ENCODE data around the gene HEXD.

HEXD gene

GRCh38 chr17:82382933-82383255 is 35.3 kb upstream of the HEXD start:
- no peak for DNase-seq

DNA sequence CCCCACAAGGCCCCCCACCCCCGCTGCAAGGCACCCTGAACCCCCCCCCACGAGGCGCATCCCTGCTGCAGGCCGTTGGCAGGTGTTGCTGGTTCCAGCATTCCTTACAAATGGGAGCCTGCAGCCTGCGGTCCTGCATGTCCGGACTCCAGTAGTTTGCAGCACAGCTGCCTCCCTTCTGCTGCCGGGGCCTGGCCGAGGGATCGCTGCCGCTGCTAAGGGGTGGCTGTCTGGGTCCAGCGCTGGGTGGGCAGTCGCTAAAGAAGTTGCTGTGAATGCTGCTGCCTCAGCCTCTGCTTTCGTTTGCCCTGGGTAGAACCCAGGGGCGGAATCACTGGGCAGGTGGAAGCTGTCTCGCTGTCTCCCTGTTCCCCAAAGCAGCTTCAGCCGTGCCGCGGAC is 34.7 kb upstream of the HEXD start:
- no peak for DNase-seq

DNA sequence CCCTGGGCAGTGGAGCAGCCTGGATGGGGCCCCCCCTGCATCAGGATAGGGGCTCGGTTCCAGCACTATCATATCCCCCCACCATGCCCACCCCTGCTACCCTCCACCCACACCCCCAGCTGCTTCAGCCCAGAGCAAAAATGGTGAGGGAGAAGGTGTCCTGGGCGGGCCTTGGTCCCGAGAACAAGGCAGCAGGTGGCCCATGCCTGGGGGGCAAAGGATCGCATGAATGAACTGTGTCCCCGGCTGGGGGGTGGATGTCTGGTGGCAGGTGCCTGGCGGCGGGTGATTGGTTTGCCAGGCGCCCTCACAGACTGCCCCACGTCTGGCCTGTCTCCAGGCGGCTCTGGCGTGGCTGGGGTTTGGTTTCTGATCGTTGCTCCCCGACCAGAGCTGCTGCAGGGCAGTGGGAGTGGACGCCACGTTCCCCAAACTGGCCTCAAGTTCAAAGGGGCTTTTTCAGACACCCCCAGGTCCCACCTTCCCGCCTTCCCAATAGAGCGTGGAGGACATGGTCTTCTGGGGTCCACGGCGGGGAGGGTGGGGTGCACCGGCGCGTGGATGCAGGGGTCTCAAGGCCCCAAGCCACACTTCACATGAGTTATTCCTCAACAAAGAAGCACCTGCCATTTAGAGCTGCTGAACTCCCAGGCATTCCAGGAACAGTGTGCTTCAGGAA is 34.0 kb upstream of the HEXD start:
- DNase-seq, result no peak

GRCh38 chr17:82384730-82385481 is 33.2 kb upstream of the HEXD start:
- no peak for DNase-seq

DNA sequence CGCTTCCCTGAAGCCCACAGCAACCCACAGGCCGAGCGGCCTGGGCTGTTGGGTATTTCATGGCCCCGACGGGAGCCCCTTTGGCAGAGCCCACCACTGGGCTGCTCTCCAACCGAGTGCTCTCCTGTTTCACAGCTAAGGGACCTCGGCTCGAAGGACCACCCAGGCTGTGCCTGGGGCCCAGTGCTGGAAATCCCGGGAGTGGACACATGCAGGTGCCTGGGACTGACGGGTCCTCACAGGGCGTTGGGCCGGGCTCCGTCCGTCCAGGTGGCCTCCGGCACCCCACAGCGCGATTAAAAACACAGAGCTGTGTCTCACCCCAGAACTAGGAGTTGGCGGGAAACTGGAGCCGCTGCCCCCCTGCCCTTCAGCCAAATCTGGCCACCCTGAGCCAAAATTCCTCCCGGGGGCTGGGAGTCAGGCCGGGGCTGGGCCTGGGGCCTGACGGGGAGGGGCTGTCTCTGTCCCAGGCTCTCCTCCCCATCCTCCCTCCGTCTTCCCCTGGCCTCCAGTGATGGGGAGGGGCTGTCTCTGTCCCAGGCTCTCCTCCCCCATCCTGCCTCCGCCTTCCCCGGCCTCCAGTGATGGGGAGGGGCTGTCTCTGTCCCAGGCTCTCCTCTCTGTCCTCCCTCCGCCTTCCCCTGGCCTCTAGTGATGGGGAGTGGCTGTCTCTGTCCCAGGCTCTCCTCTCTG is 32.4 kb upstream of the HEXD start:
- DNase-seq, result no peak

DNA sequence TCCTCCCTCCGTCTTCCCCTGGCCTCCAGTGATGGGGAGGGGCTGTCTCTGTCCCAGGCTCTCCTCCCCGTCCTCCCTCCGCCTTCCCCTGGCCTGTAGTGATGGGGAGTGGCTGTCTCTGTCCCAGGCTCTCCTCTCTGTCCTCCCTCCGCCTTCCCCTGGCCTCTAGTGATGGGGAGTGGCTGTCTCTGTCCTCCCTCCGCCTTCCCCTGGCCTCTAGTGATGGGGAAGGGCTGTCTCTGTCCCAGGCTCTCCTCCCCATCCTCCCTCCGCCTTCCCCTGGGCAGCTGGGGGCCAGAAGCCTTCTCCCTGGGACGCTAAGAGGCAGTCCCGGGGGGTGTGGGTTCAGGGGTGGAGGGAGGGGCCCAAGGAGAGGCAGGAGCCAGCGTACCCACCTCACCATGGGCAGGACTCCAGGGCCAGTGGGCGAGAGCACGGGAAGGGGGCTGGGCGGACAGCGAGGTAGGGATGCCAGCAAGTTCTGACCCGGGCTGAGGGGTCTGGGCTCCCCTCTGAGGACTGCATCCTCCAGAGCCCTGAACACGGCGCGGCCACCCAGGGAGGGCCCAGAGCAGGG is 31.8 kb upstream of the HEXD start:
- no peak for DNase-seq

- no peak for DNase-seq
Measured at GRCh38 chr17:82386881-82387704, 31.1 kb upstream of the HEXD start.

GRCh38 chr17:82387705-82388106 is 30.4 kb upstream of the HEXD start:
- no peak for DNase-seq

DNA sequence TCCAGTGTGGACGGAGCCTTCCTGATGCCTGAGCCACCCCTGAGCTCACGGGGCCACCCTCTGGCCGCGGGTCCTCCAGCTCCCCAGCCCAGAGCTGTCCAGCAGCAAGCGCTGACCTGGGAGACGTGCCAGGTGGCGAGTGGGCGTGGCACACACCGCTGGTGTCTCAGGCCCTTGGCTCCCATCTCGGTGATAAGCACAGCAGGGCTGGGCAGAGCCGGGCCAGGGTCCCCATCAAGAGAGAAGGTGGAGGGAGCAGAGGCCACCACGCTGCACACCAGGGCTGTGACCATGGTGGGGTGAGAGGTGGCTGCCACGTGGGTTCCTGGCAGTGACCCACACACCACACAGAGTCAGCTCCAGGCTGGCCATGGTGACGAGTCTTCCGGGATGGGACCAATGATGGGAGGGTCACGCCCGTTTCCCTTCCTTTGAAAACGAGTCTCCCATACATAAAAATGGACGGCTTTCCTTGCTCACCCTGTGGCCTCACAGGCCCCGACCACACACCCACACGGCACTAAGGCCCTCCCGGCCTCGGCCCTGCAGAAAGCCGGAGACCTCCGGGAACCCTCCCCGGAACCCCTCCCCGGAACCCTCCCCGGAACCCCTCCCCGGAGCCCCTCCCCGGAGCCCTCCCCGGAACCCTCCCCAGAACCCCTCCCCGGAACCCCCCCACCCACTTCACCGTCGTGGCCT is 29.8 kb upstream of the HEXD start:
- no peak for DNase-seq

DNA sequence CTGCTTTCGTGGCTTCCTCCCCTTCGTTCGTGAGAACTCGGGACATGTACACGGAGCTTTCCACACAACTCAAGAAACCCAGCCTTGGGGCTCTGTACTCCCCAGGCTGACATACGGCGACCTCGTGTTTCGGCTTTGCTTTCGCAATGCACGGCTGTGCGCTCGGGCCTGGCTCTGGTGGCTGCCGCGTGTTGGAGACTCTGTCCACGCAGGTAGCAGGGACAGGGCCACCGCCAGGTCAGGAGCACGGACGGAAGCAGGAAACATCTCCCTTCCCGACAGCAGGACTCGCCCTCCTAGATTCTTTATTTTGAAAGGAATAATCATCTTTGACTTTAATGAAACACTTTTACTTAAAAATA is 29.2 kb upstream of the HEXD start:
- DNase-seq, result no peak

GRCh38 chr17:82389379-82389778 is 28.8 kb upstream of the HEXD start:
- no peak for DNase-seq

GRCh38 chr17:82390015-82390859 is 27.9 kb upstream of the HEXD start:
- no peak for DNase-seq

GRCh38 chr17:82390860-82391435 is 27.2 kb upstream of the HEXD start:
- DNase-seq, result no peak

- DNase-seq, result no peak
Measured at GRCh38 chr17:82391496-82392066, 26.6 kb upstream of the HEXD start.

DNA sequence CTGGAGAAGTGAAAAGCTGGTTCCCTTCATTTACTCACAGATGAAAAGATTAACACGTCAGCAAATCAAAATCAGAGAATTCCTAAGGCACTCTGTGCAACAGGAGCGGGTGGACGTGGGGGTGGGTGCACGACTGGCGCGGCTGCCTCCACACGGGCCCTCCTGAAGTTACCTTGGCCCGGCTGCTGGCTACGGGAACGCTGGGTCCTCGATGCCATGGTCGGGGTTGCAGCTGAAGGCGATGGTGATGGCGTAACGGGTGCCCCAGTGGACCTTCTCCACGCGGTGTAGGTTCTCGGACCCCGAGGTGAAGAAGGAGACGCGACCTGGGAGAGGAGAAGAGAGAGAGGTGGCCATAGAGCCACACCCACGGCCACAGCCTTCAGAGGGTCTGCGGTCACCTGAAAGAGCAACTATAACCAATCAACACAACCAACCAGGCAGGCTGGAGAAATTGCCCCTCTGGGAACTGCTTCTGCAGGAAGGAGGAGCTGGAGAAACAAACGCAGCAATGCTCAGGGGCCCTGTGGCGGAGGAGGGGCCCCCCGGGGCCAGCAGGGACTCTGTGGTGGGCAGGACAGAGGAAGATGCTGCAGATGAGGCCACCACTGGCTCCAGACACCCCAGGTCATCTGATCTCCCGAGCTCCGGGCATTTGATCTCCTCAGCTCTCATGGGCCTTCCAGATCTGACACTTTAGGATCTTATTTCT is 25.8 kb upstream of the HEXD start:
- no peak for DNase-seq

- no peak for DNase-seq
Measured at GRCh38 chr17:82392941-82393340, 25.2 kb upstream of the HEXD start.

DNA sequence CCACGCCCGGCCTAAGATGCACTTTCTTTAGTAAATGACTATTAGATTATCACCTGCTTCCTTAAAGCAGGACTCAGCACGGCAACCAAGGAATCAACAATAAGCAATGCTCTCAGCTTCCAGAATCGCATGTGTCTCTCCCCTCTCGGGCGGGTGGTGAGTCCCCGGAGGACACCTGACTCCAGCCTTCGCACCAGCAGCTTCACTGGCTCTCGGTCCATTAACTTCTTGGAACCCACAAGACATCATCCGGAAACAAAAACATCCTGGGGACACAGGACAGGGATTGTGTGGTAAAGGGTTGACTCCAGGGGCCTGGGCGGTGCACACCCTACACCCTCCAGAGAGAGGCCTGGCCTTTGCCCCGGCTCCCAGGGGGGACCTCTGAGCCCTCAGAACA is 23.9 kb upstream of the HEXD start:
- DNase-seq, result no peak

GRCh38 chr17:82396601-82397435 is 21.3 kb upstream of the HEXD start:
- DNase-seq, result no peak

Measured in stimulated activated CD4-positive, alpha-beta T cell treated with anti-CD3 and anti-CD28 coated beads, Interleukin-1b, Interleukin-23, amount 100 ng/mL, for 48 hours (primary cell).